ENCODE data around the gene BTF3. TPM values are rescaled to one million over a fixed set of nuclear protein-coding genes. Genes with fewer than 3 reads are reported as not detected.

The BTF3 gene
- total and polyA plus RNA-seq, 9 of the 15 experiments (the other 6 are each of a cell fraction or from before 2014, with no cell fraction given): 534 to 1,637 (median 848) TPM

DNA sequence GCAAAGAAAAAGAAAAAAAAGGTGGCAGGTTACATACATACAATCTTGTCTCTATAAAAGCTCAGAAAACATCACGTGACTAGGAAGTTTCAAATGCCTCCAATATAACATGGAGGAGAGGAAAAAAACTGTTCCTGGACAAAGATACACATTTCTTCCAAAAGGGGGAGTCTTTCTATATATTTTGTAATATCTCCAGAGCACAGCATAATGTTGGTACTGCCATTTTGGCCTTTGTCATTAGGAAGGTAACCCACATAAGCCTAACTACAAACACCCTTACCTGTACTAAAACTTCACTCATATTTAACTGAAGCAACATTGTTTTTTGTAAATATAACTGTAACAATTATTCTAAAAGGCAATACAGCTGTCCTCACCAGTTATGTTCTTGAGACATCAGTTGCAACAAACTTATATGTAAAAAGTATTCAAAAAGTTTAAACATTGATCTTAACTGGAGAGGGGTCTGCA, 1.2 kb upstream of the BTF3 start (continued):
- TF ChIP-seq, protein P1, sequence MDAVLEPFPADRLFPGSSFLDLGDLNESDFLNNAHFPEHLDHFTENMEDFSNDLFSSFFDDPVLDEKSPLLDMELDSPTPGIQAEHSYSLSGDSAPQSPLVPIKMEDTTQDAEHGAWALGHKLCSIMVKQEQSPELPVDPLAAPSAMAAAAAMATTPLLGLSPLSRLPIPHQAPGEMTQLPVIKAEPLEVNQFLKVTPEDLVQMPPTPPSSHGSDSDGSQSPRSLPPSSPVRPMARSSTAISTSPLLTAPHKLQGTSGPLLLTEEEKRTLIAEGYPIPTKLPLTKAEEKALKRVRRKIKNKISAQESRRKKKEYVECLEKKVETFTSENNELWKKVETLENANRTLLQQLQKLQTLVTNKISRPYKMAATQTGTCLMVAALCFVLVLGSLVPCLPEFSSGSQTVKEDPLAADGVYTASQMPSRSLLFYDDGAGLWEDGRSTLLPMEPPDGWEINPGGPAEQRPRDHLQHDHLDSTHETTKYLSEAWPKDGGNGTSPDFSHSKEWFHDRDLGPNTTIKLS (IDR thresholded peaks at IDR 0.05; ENCODE audit: borderline replicate concordance, low read depth): no peak
- no peak for TF ChIP-seq RBM39 (optimal IDR thresholded peaks at IDR 0.05; ENCODE audit: low read depth, low read length)
- TF ChIP-seq GABPB1 (CRISPR knock-in tag; IDR thresholded peaks at IDR 0.05): no peak
- TF ChIP-seq, protein P2, sequence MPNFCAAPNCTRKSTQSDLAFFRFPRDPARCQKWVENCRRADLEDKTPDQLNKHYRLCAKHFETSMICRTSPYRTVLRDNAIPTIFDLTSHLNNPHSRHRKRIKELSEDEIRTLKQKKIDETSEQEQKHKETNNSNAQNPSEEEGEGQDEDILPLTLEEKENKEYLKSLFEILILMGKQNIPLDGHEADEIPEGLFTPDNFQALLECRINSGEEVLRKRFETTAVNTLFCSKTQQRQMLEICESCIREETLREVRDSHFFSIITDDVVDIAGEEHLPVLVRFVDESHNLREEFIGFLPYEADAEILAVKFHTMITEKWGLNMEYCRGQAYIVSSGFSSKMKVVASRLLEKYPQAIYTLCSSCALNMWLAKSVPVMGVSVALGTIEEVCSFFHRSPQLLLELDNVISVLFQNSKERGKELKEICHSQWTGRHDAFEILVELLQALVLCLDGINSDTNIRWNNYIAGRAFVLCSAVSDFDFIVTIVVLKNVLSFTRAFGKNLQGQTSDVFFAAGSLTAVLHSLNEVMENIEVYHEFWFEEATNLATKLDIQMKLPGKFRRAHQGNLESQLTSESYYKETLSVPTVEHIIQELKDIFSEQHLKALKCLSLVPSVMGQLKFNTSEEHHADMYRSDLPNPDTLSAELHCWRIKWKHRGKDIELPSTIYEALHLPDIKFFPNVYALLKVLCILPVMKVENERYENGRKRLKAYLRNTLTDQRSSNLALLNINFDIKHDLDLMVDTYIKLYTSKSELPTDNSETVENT (CRISPR knock-in tag; IDR thresholded peaks at IDR 0.05): no peak
- TF ChIP-seq JUN (IDR thresholded peaks at IDR 0.05; ENCODE audit: borderline replicate concordance, low read depth, low read length): no peak
- TF ChIP-seq JUN (CRISPR knock-in tag; IDR thresholded peaks at IDR 0.05; ENCODE audit: borderline replicate concordance): no peak
- TF ChIP-seq MAFF (IDR thresholded peaks at IDR 0.05; ENCODE audit: low read length): no peak
- TF ChIP-seq, protein P3, sequence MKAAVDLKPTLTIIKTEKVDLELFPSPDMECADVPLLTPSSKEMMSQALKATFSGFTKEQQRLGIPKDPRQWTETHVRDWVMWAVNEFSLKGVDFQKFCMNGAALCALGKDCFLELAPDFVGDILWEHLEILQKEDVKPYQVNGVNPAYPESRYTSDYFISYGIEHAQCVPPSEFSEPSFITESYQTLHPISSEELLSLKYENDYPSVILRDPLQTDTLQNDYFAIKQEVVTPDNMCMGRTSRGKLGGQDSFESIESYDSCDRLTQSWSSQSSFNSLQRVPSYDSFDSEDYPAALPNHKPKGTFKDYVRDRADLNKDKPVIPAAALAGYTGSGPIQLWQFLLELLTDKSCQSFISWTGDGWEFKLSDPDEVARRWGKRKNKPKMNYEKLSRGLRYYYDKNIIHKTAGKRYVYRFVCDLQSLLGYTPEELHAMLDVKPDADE (conservative IDR thresholded peaks at IDR 0.05; ENCODE audit: control insufficient read depth, low read depth, low read length): no peak
- TF ChIP-seq TFAM (CRISPR knock-in tag; conservative IDR thresholded peaks at IDR 0.05): no peak
- TF ChIP-seq, protein P4, sequence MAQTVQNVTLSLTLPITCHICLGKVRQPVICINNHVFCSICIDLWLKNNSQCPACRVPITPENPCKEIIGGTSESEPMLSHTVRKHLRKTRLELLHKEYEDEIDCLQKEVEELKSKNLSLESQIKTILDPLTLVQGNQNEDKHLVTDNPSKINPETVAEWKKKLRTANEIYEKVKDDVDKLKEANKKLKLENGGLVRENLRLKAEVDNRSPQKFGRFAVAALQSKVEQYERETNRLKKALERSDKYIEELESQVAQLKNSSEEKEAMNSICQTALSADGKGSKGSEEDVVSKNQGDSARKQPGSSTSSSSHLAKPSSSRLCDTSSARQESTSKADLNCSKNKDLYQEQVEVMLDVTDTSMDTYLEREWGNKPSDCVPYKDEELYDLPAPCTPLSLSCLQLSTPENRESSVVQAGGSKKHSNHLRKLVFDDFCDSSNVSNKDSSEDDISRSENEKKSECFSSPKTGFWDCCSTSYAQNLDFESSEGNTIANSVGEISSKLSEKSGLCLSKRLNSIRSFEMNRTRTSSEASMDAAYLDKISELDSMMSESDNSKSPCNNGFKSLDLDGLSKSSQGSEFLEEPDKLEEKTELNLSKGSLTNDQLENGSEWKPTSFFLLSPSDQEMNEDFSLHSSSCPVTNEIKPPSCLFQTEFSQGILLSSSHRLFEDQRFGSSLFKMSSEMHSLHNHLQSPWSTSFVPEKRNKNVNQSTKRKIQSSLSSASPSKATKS (CRISPR knock-in tag; IDR thresholded peaks at IDR 0.05): no peak
